HEK293 (cell line): ENCODE results near the gene PRDM15.

Experiments
- PRDM1 ChIP-seq: fragments of 450-650 bp; formaldehyde crosslinking; IDR thresholded peaks from 2 replicates; pipeline ENCODE4; 2016; ENCODE audit warnings: missing biosample characterization, missing genetic modification characterization
- SALL2 ChIP-seq: fragments of 450-650 bp; formaldehyde crosslinking; IDR thresholded peaks from 2 replicates; pipeline ENCODE4 v1.5.0; 2017; ENCODE audit warnings: missing biosample characterization, mild to moderate bottlenecking, missing genetic modification characterization, borderline replicate concordance
- ZBTB1 ChIP-seq: fragments of 450-650 bp; formaldehyde crosslinking; IDR thresholded peaks from 2 replicates; pipeline ENCODE4 v1.5.1; 2016; ENCODE audit warnings: missing biosample characterization, missing genetic modification characterization
- ZNF121 ChIP-seq: fragments of 450-650 bp; formaldehyde crosslinking; IDR thresholded peaks from 2 replicates; pipeline ENCODE4 v1.5.1; 2016; ENCODE audit warnings: missing biosample characterization, missing genetic modification characterization
- ZNF202 ChIP-seq: fragments of 450-650 bp; formaldehyde crosslinking; IDR thresholded peaks from 2 replicates; pipeline ENCODE4 v1.5.1; 2016; ENCODE audit warnings: missing biosample characterization, missing genetic modification characterization, borderline replicate concordance
- ZNF274 ChIP-seq, 2 experiments: fragments of 200-500 bp in 1 of 2; fragments of 450-650 bp in 1 of 2; sonication (Bioruptor generic) in 1 of 2; formaldehyde crosslinking in 1 of 2; IDR thresholded peaks; 2 replicates each; pipeline versions ENCODE4 v1.5.1 to v1.6.1; 2014 to 2016; ENCODE audit warnings: borderline replicate concordance in 1 of 2, inconsistent platforms in 1 of 2, low read length in 1 of 2, missing biosample characterization in 1 of 2, missing genetic modification characterization in 1 of 2
- ZNF366 ChIP-seq: fragments of 450-650 bp; formaldehyde crosslinking; conservative IDR thresholded peaks from 2 replicates; pipeline ENCODE4 v1.5.1; 2016; ENCODE audit warnings: missing biosample characterization, missing genetic modification characterization
- ZNF404 ChIP-seq: fragments of 450-650 bp; formaldehyde crosslinking; IDR thresholded peaks from 2 replicates; pipeline ENCODE4 v1.5.1; 2017; ENCODE audit warnings: missing biosample characterization, missing genetic modification characterization
- ZNF521 ChIP-seq: fragments of 450-650 bp; formaldehyde crosslinking; IDR thresholded peaks from 2 replicates; pipeline ENCODE4 v1.5.1; 2017; ENCODE audit warnings: missing biosample characterization, mild to moderate bottlenecking, missing genetic modification characterization
- ZNF596 ChIP-seq: fragments of 450-650 bp; IDR thresholded peaks from 2 replicates; pipeline ENCODE4 v1.5.0; 2018; ENCODE audit warnings: missing biosample characterization, mild to moderate bottlenecking, missing genetic modification characterization, moderate library complexity
- ZNF621 ChIP-seq: fragments of 450-650 bp; formaldehyde crosslinking; IDR thresholded peaks from 2 replicates; pipeline ENCODE4 v1.5.1; 2017; ENCODE audit warnings: missing biosample characterization, missing genetic modification characterization
- ZNF670 ChIP-seq: fragments of 450-650 bp; formaldehyde crosslinking; IDR thresholded peaks from 2 replicates; pipeline ENCODE4 v1.5.1; 2016; ENCODE audit warnings: missing biosample characterization, missing genetic modification characterization, low read depth
- ZNF677 ChIP-seq: fragments of 450-650 bp; IDR thresholded peaks from 2 replicates; pipeline ENCODE4 v1.5.0; 2018; ENCODE audit warnings: missing biosample characterization, mild to moderate bottlenecking, missing genetic modification characterization, moderate library complexity
- ZNF707 ChIP-seq: fragments of 450-650 bp; formaldehyde crosslinking; IDR thresholded peaks from 2 replicates; pipeline ENCODE4 v1.5.1; 2016; ENCODE audit warnings: missing biosample characterization, missing genetic modification characterization
- ZNF791 ChIP-seq: fragments of 450-650 bp; formaldehyde crosslinking; IDR thresholded peaks from 2 replicates; pipeline ENCODE4 v1.5.1; 2016; ENCODE audit warnings: missing biosample characterization, missing genetic modification characterization
- ZSCAN23 ChIP-seq: fragments of 450-650 bp; formaldehyde crosslinking; IDR thresholded peaks from 2 replicates; pipeline ENCODE4 v1.5.1; 2016; ENCODE audit warnings: missing biosample characterization, missing genetic modification characterization
- TF ChIP-seq, protein P1 (sequence below): fragments of 450-650 bp; formaldehyde crosslinking; conservative IDR thresholded peaks from 2 replicates; pipeline ENCODE4 v1.5.1; 2016; ENCODE audit warnings: low read depth, missing biosample characterization, missing genetic modification characterization
- TF ChIP-seq, protein P2 (sequence below): fragments of 450-650 bp; formaldehyde crosslinking; IDR thresholded peaks from 2 replicates; pipeline ENCODE4 v1.5.1; 2016; ENCODE audit warnings: missing biosample characterization, missing genetic modification characterization
- TF ChIP-seq, protein P3 (sequence below): fragments of 450-650 bp; formaldehyde crosslinking; IDR thresholded peaks from 2 replicates; pipeline ENCODE4 v1.5.0; 2017; ENCODE audit warnings: missing biosample characterization, missing genetic modification characterization, borderline replicate concordance
- TF ChIP-seq, protein P4 (sequence below): fragments of 450-650 bp; formaldehyde crosslinking; IDR thresholded peaks from 2 replicates; pipeline ENCODE4 v1.5.1; 2016; ENCODE audit warnings: missing biosample characterization, missing genetic modification characterization
- TF ChIP-seq, protein P5 (sequence below): fragments of 450-650 bp; formaldehyde crosslinking; IDR thresholded peaks from 2 replicates; pipeline ENCODE4 v1.5.1; 2017; ENCODE audit warnings: missing biosample characterization, missing genetic modification characterization
- TF ChIP-seq, protein P6 (sequence below): fragments of 450-650 bp; formaldehyde crosslinking; IDR thresholded peaks from 2 replicates; pipeline ENCODE4 v1.5.1; 2016; ENCODE audit warnings: missing biosample characterization, missing genetic modification characterization

PRDM15 gene

DNA sequence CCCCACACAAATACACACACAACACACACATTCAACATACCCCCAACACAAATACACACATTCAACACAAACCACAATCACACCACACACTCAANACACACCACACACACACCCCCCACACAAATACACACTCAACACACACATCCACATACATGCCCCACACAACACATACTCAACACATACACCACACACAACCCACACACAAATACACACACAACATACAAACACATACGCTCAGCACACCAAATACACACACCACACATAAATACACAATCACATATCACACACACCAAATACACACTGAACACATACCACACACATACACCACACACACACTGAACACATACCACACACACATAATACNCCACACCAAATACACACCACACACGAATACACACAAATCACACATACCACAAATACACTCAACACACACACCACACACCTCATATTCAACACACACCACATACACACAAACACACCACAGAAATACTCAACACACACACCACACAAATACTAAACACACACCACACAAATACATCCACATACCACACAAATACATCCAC, 48.9 kb downstream of the PRDM15 start (continued):
- TF ChIP-seq, protein P1, sequence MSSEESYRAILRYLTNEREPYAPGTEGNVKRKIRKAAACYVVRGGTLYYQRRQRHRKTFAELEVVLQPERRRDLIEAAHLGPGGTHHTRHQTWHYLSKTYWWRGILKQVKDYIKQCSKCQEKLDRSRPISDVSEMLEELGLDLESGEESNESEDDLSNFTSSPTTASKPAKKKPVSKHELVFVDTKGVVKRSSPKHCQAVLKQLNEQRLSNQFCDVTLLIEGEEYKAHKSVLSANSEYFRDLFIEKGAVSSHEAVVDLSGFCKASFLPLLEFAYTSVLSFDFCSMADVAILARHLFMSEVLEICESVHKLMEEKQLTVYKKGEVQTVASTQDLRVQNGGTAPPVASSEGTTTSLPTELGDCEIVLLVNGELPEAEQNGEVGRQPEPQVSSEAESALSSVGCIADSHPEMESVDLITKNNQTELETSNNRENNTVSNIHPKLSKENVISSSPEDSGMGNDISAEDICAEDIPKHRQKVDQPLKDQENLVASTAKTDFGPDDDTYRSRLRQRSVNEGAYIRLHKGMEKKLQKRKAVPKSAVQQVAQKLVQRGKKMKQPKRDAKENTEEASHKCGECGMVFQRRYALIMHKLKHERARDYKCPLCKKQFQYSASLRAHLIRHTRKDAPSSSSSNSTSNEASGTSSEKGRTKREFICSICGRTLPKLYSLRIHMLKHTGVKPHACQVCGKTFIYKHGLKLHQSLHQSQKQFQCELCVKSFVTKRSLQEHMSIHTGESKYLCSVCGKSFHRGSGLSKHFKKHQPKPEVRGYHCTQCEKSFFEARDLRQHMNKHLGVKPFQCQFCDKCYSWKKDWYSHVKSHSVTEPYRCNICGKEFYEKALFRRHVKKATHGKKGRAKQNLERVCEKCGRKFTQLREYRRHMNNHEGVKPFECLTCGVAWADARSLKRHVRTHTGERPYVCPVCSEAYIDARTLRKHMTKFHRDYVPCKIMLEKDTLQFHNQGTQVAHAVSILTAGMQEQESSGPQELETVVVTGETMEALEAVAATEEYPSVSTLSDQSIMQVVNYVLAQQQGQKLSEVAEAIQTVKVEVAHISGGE (tag by site-specific recombination) = no peak
- no peak for TF ChIP-seq PRDM1
- no peak for TF ChIP-seq ZNF121 (tag by site-specific recombination)
- TF ChIP-seq ZNF621 = no peak
- TF ChIP-seq ZNF670 (tag by site-specific recombination) = no peak; the same call in 1 of the 2 replicates
- TF ChIP-seq ZNF707 (tag by site-specific recombination) = peak; percentile 55; the same call in 1 of the 2 replicates
- no peak for TF ChIP-seq ZNF404 (tag by site-specific recombination)
- TF ChIP-seq, protein P2, sequence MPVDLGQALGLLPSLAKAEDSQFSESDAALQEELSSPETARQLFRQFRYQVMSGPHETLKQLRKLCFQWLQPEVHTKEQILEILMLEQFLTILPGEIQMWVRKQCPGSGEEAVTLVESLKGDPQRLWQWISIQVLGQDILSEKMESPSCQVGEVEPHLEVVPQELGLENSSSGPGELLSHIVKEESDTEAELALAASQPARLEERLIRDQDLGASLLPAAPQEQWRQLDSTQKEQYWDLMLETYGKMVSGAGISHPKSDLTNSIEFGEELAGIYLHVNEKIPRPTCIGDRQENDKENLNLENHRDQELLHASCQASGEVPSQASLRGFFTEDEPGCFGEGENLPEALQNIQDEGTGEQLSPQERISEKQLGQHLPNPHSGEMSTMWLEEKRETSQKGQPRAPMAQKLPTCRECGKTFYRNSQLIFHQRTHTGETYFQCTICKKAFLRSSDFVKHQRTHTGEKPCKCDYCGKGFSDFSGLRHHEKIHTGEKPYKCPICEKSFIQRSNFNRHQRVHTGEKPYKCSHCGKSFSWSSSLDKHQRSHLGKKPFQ = peak; percentile 5; the same call in 1 of the 2 replicates
- TF ChIP-seq, protein P3, sequence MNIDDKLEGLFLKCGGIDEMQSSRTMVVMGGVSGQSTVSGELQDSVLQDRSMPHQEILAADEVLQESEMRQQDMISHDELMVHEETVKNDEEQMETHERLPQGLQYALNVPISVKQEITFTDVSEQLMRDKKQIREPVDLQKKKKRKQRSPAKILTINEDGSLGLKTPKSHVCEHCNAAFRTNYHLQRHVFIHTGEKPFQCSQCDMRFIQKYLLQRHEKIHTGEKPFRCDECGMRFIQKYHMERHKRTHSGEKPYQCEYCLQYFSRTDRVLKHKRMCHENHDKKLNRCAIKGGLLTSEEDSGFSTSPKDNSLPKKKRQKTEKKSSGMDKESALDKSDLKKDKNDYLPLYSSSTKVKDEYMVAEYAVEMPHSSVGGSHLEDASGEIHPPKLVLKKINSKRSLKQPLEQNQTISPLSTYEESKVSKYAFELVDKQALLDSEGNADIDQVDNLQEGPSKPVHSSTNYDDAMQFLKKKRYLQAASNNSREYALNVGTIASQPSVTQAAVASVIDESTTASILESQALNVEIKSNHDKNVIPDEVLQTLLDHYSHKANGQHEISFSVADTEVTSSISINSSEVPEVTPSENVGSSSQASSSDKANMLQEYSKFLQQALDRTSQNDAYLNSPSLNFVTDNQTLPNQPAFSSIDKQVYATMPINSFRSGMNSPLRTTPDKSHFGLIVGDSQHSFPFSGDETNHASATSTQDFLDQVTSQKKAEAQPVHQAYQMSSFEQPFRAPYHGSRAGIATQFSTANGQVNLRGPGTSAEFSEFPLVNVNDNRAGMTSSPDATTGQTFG (tag by site-specific recombination) = peak; percentile 56; the same call in 1 of the 2 replicates
- TF ChIP-seq, protein P4, sequence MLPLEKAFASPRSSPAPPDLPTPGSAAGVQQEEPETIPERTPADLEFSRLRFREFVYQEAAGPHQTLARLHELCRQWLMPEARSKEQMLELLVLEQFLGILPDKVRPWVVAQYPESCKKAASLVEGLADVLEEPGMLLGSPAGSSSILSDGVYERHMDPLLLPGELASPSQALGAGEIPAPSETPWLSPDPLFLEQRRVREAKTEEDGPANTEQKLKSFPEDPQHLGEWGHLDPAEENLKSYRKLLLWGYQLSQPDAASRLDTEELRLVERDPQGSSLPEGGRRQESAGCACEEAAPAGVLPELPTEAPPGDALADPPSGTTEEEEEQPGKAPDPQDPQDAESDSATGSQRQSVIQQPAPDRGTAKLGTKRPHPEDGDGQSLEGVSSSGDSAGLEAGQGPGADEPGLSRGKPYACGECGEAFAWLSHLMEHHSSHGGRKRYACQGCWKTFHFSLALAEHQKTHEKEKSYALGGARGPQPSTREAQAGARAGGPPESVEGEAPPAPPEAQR (tag by site-specific recombination) = no peak
- TF ChIP-seq ZNF274 (IDR thresholded peaks at IDR 0.05; ENCODE audit: low read length) = no peak
- TF ChIP-seq ZNF274 (tag by site-specific recombination; IDR thresholded peaks at IDR 0.05; ENCODE audit: borderline replicate concordance) = peak; percentile 62; the same call in 1 of the 2 replicates
- TF ChIP-seq, protein P5, sequence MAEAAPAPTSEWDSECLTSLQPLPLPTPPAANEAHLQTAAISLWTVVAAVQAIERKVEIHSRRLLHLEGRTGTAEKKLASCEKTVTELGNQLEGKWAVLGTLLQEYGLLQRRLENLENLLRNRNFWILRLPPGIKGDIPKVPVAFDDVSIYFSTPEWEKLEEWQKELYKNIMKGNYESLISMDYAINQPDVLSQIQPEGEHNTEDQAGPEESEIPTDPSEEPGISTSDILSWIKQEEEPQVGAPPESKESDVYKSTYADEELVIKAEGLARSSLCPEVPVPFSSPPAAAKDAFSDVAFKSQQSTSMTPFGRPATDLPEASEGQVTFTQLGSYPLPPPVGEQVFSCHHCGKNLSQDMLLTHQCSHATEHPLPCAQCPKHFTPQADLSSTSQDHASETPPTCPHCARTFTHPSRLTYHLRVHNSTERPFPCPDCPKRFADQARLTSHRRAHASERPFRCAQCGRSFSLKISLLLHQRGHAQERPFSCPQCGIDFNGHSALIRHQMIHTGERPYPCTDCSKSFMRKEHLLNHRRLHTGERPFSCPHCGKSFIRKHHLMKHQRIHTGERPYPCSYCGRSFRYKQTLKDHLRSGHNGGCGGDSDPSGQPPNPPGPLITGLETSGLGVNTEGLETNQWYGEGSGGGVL = 0 out of 2 replicates have a peak, but pooled peaks have one; percentile 7
- TF ChIP-seq ZNF366 (tag by site-specific recombination) = no peak
- TF ChIP-seq ZNF596 = no peak
- no peak for TF ChIP-seq ZNF677 (tag by site-specific recombination)
- no peak for TF ChIP-seq ZNF791 (tag by site-specific recombination)
- no peak for TF ChIP-seq ZNF202 (tag by site-specific recombination)
- TF ChIP-seq SALL2 = no peak; the same call in 1 of the 2 replicates
- no peak for TF ChIP-seq ZBTB1 (tag by site-specific recombination)
- peak; percentile 61; the same call in 1 of the 2 replicates for TF ChIP-seq ZNF521 (tag by site-specific recombination)
- TF ChIP-seq ZSCAN23 (tag by site-specific recombination) = peak; percentile 33; the same call in 1 of the 2 replicates
- TF ChIP-seq, protein P6, sequence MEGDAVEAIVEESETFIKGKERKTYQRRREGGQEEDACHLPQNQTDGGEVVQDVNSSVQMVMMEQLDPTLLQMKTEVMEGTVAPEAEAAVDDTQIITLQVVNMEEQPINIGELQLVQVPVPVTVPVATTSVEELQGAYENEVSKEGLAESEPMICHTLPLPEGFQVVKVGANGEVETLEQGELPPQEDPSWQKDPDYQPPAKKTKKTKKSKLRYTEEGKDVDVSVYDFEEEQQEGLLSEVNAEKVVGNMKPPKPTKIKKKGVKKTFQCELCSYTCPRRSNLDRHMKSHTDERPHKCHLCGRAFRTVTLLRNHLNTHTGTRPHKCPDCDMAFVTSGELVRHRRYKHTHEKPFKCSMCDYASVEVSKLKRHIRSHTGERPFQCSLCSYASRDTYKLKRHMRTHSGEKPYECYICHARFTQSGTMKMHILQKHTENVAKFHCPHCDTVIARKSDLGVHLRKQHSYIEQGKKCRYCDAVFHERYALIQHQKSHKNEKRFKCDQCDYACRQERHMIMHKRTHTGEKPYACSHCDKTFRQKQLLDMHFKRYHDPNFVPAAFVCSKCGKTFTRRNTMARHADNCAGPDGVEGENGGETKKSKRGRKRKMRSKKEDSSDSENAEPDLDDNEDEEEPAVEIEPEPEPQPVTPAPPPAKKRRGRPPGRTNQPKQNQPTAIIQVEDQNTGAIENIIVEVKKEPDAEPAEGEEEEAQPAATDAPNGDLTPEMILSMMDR = no peak
